GM21723 (cell line): ENCODE measurements around the gene CDKL1.
"Not testable (repeated sequence)": the region's sequence is repeated elsewhere in the genome, so short reads cannot be mapped to it uniquely, and the experiment has no call there.

ENCODE experiments used
- ATAC-seq: cut with Tn5 transposase; IDR thresholded peaks from one replicate; pipeline ENCODE4 v1.9.1; 2021; ENCODE audit warnings: mild to moderate bottlenecking, moderate library complexity; ENCODE audit not compliant: unreplicated experiment

The CDKL1 gene

DNA sequence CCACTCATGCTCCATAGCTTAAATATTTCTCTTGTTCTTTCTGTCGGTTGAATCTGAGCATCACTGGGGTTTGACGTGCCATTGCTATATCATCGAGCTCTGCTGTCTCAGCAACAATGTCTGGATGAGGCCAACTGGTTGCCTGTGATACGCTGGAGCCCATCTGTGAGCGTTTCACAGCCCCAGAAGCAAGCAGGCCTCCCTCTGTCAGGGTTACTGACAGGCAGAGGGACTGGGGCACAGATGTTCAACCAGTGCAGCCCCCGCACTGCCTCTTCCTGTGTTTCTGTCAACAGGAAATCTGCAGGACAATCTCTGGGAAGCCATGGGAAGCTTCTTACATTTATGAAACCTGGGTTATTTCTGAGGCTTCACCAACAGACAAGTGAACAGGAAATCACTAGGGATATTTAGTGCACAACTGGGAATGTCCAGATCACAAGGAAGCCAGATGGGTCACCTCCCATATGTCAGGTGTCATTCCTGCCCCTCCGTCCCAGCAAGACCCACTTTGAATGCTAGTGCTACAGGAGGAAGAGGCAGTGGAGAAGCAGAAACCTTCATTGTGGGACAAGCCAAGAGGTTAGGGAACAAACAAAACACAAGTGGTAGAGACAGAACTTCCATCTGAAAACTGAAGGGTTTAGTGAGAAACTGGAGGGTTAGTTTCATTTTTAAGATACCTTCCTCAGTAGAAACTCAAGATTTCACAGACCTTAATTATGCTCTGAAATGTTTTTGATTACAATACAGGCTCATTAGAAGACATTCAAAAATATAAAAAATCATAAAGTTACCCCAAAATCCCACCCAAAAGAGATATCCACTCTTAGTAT is 60.5 kb downstream of the CDKL1 start:
- ATAC-seq, result no peak

DNA sequence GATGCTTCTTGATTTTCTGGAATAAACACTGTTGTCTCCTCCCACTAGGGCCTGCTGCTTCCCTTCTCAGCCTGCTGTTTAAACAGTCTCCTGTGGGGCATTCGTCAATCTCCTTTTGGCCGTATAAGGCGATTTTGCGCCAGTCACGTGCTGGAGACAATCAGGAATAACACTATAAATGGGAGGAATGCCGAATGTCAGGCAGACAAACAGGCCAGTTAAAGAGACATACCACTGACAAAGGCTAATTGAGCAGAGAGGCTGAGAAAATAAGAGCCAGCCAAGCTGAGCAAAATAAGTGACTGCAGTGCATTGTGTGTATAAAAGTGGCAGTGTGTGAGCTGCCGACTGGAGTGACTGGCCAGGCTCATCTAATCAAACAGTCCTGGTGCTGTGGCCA is 61.3 kb downstream of the CDKL1 start:
- no peak for ATAC-seq

DNA sequence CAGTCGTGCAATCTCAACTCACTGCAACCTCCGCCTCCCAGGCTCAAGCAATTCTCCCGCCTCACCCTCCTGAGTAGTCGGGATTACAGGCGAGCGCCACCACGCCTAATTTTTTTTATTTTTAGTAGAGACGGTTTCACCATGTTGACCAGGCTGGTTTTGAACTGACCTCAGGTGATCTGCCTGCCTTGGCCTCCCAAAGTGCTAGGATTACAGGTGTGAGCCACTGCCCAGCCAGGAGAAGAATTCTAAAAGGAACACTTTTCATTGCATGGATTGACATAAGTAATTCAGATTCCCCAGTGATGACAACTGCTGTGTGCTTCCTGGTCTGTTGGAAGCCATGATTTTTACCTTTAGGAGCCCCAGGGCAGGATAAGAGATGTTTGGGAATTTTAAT is 62.5 kb downstream of the CDKL1 start:
- no peak for ATAC-seq

DNA sequence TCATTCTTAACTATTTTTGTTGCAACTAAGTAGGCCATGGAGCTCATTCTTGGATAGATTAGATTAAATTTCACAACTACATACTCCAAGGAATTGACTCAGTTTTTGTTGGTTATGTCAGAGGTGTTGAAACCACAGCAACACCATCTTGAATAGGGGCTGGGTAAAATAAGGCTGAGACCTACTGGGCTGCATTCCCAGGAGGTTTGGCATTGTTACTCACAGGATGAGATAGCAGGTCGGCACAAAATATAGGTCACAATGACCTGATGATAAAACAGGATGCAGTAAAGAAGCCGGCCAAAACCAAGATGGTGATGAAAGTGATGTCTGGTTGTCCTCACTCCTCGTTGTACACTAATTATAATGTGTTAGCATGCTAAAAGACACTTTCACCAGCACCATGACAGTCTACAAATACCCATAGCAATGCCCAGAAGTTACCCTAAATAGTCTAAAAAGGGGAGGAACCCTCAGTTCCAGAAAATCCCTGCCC is 63.6 kb downstream of the CDKL1 start:
- no peak for ATAC-seq

DNA sequence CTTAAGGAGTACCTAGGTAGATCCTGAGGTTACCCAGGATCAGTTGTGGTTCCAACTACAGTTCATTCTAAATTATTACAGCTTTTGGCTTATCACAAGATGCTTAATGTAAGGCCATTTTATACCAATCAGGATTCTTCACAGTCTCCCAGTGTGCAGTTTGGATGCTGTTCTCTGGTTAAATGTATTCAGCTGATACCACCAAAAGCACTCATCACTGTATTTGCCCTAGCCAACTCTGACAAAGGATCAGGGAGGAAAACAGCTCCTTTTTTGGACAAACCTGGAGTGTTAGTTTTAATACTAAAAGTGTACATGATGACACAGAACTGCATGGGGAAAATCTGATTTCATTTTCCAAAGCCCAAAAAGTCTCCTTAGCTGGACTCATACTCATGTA is 65.1 kb downstream of the CDKL1 start:
- no peak for ATAC-seq

DNA sequence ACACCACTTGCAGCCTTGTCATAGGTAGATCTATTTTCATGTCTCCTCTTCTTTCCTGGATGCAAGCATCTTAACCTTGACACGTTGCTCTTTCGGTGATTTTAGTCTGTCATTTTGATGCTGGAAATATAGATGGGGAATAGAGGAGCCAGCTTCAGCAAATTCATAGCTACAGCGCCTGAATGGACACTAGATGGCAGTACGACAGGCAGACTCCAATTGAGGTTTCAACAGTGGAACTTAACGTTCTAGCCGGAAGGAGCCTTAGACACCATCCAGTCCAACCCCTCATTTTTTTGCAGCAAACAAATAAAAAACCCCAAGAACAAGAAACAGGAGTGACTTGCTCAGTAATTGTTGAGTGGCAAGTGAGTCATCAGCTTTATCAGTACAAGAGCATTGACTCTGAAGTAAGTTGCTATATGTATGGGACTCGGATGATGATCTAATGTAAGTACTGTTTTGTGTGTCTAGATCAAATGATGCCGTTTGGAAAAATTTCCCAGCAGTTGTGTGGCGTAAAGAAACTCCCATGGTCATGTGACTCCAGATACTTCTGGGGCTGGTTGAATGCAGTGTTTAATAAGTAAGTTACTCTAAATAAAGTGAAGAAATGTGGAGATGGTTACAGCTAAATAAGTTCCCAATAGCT is 75.5 kb downstream of the CDKL1 start:
- ATAC-seq, result peak; percentile 93

DNA sequence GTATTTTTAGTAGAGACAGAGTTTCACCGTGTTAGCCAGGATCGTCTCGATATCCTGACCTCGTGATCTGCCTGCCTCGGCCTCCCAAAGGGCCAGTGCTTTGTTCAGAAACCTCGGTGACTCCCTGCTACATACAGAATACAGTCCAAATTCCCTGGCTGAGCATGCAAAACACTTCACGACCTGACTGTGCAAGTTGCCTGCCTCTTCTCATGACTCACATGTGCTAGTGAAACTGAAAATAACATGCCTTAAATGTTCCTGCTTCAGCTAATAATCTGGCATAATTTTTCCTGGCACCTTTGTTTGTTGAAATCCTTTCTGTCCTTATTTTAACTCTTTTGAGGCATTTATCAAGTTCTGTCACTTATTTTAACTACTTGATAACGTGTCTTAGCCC is 76.4 kb downstream of the CDKL1 start:
- peak; percentile 57 for ATAC-seq

DNA sequence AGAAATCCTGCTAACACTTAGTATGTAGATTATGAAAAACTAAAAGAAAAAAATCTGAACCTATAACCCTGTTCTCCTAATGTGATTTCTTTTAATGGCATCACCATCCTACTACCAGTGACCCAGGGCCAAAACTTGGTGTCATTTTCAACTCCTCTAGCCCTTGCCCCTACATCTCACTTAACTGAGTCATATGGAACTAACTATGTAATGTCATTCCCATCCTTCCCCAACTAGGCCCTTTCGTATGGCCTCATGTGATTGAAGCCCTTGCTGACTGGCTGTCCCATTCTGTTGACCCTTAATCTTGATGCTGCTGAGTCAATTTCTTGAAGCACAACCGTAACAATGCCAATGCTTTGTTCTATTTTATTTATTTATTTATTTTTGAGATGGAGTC is 77.0 kb downstream of the CDKL1 start:
- no peak for ATAC-seq

DNA sequence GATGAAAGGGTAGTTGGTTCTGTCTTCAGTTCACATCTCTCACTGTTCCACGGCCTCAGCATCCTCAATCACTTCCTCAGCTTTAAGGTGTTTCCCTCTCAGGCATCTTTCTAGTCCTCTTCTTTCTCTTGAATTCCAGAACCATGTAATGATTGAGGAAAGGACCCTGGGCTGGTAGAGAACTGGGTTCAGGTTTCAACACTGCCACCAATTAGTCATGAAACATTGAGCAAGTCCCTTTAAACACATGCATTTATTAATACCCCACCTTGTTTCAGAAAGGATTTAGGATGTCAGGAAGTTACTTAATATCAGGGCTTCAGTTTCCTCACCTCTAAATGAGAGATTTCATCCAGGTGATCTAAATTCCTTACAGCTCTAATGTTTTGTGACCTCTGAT is 77.4 kb downstream of the CDKL1 start:
- ATAC-seq, result no peak

DNA sequence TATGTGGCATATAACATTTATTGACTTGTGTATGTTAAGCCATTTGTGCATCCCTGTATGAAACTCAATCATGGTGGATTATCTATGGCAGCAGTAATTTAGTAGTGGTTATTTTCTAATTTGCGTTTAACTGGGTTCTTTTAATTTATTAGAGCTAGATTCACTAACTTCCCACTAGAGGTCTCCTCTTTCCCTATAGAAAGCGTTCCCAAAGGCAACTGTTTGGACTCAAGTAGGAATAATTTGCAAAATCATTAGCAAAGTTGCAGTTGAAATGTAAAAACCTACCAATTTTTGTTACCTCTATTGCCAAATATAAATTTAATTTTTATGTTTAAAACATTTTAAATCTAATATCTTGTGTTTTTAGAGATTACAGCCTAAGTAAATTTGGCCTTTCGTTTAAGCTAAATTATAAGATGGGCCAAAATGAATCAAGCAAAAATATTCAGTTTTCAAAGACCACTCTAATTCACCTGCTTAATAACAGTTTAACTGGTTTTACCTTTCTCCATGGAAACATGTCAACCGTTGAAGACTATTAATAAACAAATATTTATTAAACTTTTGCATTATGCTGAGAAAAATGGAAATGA is 78.6 kb downstream of the CDKL1 start:
- ATAC-seq, result no peak

DNA sequence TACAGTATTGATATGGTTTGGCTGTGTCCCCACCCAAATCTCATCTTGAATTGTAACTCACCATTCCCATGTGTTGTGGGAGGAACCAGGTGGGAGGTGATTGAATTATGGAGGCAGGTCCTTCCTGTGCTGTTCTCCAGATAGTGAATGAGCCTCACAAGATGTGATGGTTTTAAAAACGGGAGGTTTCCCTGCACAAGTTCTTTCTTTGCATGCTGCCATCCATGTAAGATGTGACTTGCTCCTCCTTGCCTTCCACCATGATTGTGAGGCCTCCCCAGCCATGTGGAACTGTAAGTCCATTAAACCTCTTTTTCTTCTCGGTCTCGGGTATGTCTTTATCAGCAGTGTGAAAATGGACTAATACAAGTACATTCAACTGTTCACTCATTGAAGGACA is 82.6 kb downstream of the CDKL1 start:
- ATAC-seq, result not testable (repeated sequence)

DNA sequence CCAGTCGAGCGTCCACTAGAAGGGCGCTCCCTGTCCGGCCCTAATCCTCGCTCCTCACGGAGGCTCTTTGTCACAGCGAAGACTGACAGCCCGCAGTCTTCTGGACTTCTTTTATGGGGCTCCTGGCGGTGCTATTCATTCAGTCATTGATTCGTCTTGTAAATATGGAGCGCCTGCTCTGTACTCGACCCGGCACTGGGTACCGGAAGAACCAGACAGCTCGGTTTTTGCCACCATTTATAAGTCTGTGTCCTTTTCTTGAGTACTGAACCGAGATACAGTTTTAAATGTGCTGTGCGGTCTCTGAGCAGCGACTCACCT is 84.0 kb downstream of the CDKL1 start:
- ATAC-seq, result peak; percentile 31

DNA sequence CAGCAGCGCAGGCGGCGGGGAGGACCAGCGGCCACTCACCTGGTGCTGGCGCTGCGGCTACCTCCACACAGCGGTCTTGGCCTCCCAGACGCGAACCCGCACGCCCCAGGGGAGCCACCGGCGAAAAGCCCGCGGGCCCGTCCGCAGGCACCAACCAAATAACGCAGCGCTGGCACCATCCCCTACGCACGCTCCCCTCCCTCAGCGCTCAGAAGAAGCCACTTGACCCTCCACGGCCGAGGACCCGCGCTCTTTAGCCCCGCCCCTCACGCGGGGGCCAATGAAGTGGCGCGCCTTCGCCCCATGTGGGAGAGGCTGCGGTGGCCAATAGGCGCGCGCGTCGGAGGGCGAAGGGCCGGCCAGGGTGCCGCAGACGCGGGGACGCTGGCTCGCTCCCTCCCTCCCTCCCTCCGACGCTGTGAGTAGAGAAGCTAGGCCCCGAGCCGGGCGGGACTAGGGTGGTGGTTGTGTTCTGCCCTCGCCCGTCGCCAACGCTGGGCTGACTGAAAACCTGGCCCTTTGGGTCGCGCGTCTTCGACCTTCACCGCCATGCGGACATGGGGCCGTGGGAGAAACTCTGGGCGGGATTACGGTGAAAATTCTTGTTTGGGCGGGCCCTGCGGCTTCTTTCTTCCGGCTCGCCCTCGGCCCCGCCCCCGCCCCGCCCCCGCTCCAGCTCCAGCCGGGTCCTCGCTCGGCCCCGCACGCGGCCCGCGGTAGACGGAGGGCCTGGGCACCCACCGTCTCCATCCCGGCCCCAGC is 84.5 kb downstream of the CDKL1 start, which contains the start of the genes DMAC2L and L2HGDH:
Gene DMAC2L (plus strand): TSS at position 353 of the 762 bp plus-strand sequence. CDS start 9,164 bp downstream, outside the sequence.
Gene L2HGDH (minus strand): TSS at position 258 of the 762 bp plus-strand sequence. CDS start 79 bp downstream, at position 179.
- peak; percentile 95 for ATAC-seq

DNA sequence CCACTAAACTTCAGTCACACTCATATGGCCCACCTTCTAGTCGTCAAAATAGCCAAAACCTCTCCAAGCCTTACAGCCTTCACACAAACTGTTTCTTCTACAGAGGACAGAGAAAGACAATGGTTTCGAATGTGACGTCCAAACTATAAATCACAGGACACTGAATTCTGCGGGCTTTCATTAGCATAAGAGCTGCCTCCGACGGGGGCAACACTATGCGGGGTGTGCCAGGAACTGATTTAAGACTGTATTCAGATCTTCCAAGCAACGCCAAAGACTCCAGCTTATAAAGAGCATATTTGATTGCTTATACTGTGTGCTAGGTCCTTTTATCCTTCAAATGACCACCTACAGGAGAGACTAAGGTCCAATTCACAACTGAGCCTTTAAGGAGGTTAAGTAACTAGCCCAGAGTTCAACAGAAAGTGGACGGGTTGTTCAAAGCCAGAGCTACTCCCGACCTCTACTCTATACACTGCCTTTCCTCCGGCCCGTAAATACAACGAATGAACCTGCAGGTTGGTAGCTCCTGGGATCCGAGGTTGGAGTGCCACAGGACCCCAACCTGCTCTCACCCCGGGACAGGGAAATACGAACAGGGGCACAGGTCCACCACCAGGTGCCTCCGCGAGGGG is 85.2 kb downstream of the CDKL1 start:
- no peak for ATAC-seq

DNA sequence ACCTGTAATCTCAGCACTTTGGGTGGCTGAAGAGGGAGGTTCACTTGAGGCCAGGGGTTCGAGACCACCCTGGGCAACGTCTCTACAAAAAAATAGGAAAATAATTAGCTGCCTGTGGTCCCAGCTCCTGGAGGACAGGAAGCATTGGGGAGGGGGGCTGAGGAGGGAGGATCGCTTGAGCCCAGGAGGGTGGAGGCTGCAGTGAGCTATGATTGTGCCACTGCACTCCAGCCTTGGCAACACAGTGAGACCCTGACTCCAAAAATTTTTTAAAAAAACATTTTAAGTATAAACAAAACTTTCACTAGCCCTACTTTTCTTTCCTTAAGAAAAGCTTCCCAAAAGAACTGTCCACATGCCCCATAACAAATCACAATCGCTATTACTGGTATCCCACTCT is 86.2 kb downstream of the CDKL1 start:
- ATAC-seq, result no peak

DNA sequence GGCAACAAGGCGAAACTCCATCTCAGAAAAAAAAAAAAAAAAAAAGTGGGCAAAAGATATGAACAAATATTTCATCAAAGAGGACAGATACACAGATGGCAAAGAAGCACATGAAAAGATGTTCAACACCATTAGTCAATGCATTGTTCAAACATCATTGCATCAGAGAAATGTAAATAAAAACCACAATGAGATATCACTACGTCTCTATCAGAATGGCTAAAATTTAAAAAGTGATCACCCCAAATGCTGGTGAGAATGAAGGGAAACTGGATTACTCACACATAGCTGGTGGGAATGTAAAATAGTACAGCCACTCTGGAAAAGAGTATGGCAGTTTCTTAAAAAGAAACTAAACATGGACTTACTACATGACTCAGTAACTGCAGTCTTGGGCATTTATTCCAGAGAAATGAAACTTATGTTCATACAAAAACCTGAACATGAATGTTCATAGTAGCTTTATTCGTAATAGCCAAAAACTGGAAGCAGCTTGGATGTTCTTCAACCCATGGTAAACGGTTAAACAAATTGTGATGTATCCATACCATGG is 88.2 kb downstream of the CDKL1 start:
- no peak for ATAC-seq

DNA sequence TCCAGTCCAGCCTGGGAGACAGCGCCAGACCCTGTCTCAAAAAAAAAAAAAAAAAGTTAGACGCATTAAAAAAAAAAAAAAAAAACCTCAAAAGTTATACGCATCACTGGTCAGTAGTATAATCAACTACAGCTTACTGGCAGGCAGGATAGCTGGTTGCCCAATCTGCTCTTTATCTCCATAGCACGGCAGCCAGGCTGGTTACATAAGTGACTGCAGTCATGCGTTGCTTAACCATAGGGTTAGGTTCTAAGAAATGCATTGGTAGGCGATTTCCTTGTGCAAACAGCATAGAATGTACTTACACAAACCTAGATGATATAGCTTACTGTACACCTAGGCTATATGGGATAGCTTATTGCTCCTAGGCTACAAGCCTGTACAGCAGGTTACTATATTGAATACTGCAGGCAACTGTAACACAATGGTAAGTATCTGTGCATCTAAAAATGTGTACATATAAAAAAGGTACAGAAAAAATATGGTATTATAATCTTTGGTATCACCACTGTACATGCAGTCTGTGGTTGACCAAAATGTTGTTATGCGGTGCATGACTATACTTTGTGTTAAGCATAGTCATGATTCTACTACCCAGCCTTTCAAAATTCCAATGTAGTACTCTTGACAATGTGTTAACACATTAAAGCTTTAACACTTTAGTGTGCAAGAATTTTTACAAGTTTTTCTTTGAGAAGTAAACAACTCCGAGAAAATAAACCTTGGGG is 92.8 kb downstream of the CDKL1 start:
- no peak for ATAC-seq

DNA sequence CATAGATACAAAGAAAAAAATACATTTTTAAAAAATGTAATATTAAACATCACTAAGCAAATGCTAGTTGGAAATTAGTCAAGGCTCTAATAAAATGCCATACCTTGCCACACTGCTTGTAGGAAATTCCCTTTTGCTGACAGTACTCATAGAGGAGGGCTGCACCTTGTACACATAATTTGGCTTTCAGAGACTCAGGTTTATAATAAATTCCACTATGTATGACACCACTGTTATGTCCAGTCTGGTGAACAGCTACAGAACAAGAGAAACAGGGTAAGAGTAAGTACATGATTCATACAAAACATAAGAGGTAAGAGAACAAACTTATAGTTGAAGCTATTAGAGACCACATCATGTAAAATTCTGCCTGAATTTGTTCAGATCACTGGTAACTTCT is 94.8 kb downstream of the CDKL1 start:
- ATAC-seq, result no peak

DNA sequence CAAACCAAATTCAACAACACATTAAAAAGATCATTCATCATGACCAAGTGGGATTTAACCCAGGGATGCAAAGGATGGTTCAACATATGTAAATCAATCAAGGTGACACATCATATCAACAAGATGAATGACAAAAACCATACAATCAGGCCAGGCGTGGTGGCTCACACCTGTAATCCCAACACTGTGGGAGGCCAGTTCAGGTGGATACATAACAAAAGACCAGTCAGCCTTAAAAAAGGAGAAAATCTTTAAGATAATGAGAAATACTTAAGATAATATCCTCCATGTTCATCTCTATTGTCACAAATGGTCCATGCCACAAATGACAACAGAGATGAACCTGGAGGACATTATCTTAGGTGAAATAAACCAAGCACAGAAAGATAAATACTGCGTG is 97.1 kb downstream of the CDKL1 start:
- no peak for ATAC-seq

DNA sequence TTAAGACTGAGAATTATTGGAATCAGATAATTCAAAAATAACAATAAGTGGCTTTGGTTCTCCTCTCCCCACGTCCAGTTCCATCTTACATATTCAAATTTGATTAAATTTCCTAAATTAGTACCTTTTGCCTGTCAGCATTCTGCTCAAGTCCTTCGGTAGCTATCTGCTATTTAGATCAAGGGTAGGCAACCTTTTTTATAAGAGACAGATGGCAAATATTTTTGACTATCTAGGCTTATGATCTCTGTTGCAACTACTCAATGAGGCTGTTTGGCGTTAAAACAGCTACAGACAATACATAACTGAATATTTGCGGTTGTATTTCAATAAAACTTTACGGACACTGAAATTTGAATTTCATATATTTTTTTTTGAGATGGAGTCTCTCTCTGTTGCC is 106.4 kb downstream of the CDKL1 start:
- ATAC-seq, result no peak
